ENCODE results near the gene MSX1. TPM values are rescaled to one million over a fixed set of nuclear protein-coding genes. Genes with fewer than 3 reads are reported as not detected.

The MSX1 gene
- total and polyA plus RNA-seq, 2 of the 8 experiments (the other 6 are each of a cell fraction or from before 2014, with no cell fraction given) = 0.47 TPM; not detected in 1

- DNase-seq (ENCODE audit: low read depth in 1 of 2, low spot score in 2 of 2) = no peak
Observed at GRCh38 chr4:4820261-4820660, 39.2 kb upstream of the MSX1 start.

More at GRCh38 chr4:4820261-4820660, 39.2 kb upstream of the MSX1 start:
- Histone ChIP-seq H2AFZ (ENCODE audit: low read length) (no peak overlapping the region), H3K14ac (ENCODE audit: insufficient read length) (no peak overlapping the region), H3K23ac (ENCODE audit: insufficient read length) (no peak overlapping the region), H4K20me1 (replicated peaks in 1 of 2; ENCODE audit: control insufficient read depth in 1 of 2, insufficient read depth in 2 of 2, low read length in 2 of 2) (no peaks in the 10 kb centered on the region), H3K23me2 (ENCODE audit: low read depth, low read length) (no peaks in the 10 kb centered on the region), H3K79me1 (ENCODE audit: low read depth, low read length) (no peaks in the 10 kb centered on the region), H3K4me3 (ENCODE audit: extremely low read depth in 1 of 4, insufficient read depth in 2 of 4, low read depth in 3 of 4, low read length in 4 of 4) (no peak overlapping the region), H2BK5ac (ENCODE audit: low read depth, low read length) (no peak overlapping the region), H2BK15ac (ENCODE audit: low read length) (no peak overlapping the region), H2BK12ac (ENCODE audit: low read depth, low read length) (no peak overlapping the region), H3K4ac (replicated peaks; ENCODE audit: insufficient read length, low read depth, low read length) (no peak overlapping the region), H3K9me3 (ENCODE audit: insufficient read depth in 2 of 2, low read depth in 1 of 2, low read length in 1 of 2) (peaks cover 6 to 8% of the 10 kb centered on the region in 2 experiments; a peak in 1 of 4 replicates), H3K36me3 (ENCODE audit: control insufficient read depth in 2 of 4, insufficient read depth in 4 of 4, low read length in 3 of 4) (no peaks in the 10 kb centered on the region), H4K8ac (ENCODE audit: extremely low read depth, insufficient read depth, low read length) (no peak overlapping the region), H3K79me2 (ENCODE audit: control insufficient read depth in 1 of 2, insufficient read depth in 2 of 2, low read length in 2 of 2) (no peaks in the 10 kb centered on the region), H3K4me1 (replicated peaks in 1 of 4; ENCODE audit: control insufficient read depth in 3 of 4, insufficient read depth in 4 of 4, low read length in 3 of 4) (no peaks in the 10 kb centered on the region), H2BK120ac (replicated peaks; ENCODE audit: low read depth, low read length) (no peak overlapping the region), H2AK5ac (ENCODE audit: low read depth, low read length) (no peak overlapping the region), H4K91ac (replicated peaks; ENCODE audit: insufficient read length, low read length) (no peak overlapping the region), H3K27ac (ENCODE audit: low read depth, low read length) (no peak overlapping the region), H3K4me2 (ENCODE audit: insufficient read depth in 1 of 2, low read depth in 2 of 2, low read length in 2 of 2) (no peak overlapping the region), H3K27me3 (replicated peaks in 1 of 4; ENCODE audit: control insufficient read depth in 3 of 4, extremely low read depth in 1 of 4, insufficient read depth in 3 of 4, low read length in 3 of 4) (peaks cover 0 to 3% (median 0%) of the 10 kb centered on the region in 4 experiments; a peak in 2 of 7 replicates), H4K5ac (ENCODE audit: insufficient read length, low read depth, low read length) (no peak overlapping the region), H3K56ac (replicated peaks; ENCODE audit: insufficient read length, low read depth, low read length) (no peak overlapping the region), H2BK20ac (ENCODE audit: low read length) (no peak overlapping the region), H3K9ac (replicated peaks in 1 of 4; ENCODE audit: extremely low read depth in 1 of 4, low read depth in 3 of 4, low read length in 3 of 4) (no peak overlapping the region), H3K18ac (ENCODE audit: extremely low read depth, low read length) (no peak overlapping the region)
- TF ChIP-seq TEAD4 (IDR thresholded peaks at IDR 0.05; ENCODE audit: low read depth, low read length) (no peak), RAD21 (IDR thresholded peaks at IDR 0.05 in 1 of 2, conservative IDR thresholded peaks at IDR 0.05 in 1 of 2; ENCODE audit: low read depth in 2 of 2, low read length in 2 of 2) (no peak), USF2 (IDR thresholded peaks at IDR 0.05; ENCODE audit: low read length) (no peak), FOSL1 (IDR thresholded peaks at IDR 0.05; ENCODE audit: insufficient read depth, low read depth, low read length) (no peak)
- WGBS, 2 experiments (ENCODE audit: extremely low coverage in 1 of 2, insufficient coverage in 1 of 2, insufficient read length in 1 of 2, insufficient replicate concordance in 2 of 2, low coverage in 1 of 2, low lambda C conversion rate in 2 of 2, missing lambda C conversion rate in 1 of 2) = 92% methylated on average over 14 of the region's 14 CpGs; no CpG with 5 or more reads in 1 of the 2 experiments
- ChIA-PET CTCF (ENCODE audit: partially characterized antibody) (interaction anchor here (0.8 to 1.2 kb wide), 5 partner anchors 11 to 59 kb away, joined by 3 read pairs; no protein-coding TSS in a partner anchor), POLR2A (ENCODE audit: partially characterized antibody) (interaction anchor here (1.2 kb wide), 1 partner anchor 22 kb away, joined by 3 read pairs; no protein-coding TSS in a partner anchor)
- no peak for FAIRE-seq
